GM23338 (cell line): ENCODE results near the gene ANKRD31.

Experiments used
- CTCF ChIP-seq, 2 experiments: fragments of 200-600 bp in 1 of 2; sonication (generic) in 1 of 2; conservative IDR thresholded peaks; 2 replicates each; pipeline versions ENCODE4 v1.5.1 to v1.6.1; 2016 to 2017; ENCODE audit warnings: antibody characterized with exemption in 2 of 2, low read depth in 2 of 2, mild to moderate bottlenecking in 2 of 2, moderate library complexity in 1 of 2
- ETS1 ChIP-seq: IDR thresholded peaks from 2 replicates; pipeline ENCODE4 v1.6.1; 2016; ENCODE audit warnings: antibody characterized with exemption
- EZH2 ChIP-seq: fragments of 200-600 bp; sonication (generic); IDR thresholded peaks from one replicate; pipeline ENCODE4 v1.8.0; 2017; ENCODE audit warnings: antibody characterized with exemption, mild to moderate bottlenecking, low read depth; ENCODE audit not compliant: unreplicated experiment
- EZH2phosphoT487 ChIP-seq: fragments of 200-600 bp; sonication (generic); IDR thresholded peaks from one replicate; pipeline ENCODE4 v1.8.1; 2018; ENCODE audit warnings: antibody characterized with exemption; ENCODE audit not compliant: unreplicated experiment
- POLR2AphosphoS5 ChIP-seq: IDR thresholded peaks from 2 replicates; pipeline ENCODE4 v1.6.1; 2016; ENCODE audit warnings: antibody characterized with exemption, low read depth
- REST ChIP-seq: IDR thresholded peaks from one replicate; pipeline ENCODE4 v1.6.1; 2018; ENCODE audit warnings: antibody characterized with exemption; ENCODE audit not compliant: unreplicated experiment

GRCh38 chr5:75091597-75091996 is 145.1 kb downstream of the ANKRD31 start:
- TF ChIP-seq CTCF (conservative IDR thresholded peaks at IDR 0.05; ENCODE audit: low read depth in 2 of 2) (no peak), REST (no peak), POLR2AphosphoS5 (no peak), EZH2 (no peak), EZH2phosphoT487 (no peak), ETS1 (no peak)
